Activated effector memory CD4-positive, alpha-beta T cell treated with anti-CD3 and anti-CD28 coated beads, Interleukin-2, amount 50 U/mL, for 16 hours (primary cell): Measurements from ENCODE around the gene HSH2D.
"Not testable (repeated sequence)": the region's sequence is repeated elsewhere in the genome, so short reads cannot be mapped to it uniquely, and the experiment has no call there.

ENCODE experiments used
- DNase-seq: peaks from one replicate; pipeline ENCODE4 v3.0.0-alpha.2; 2020

HSH2D gene

GRCh38 chr19:16157601-16158000 lies 14.1 kb downstream of the HSH2D start:
- DNase-seq: no peak

- DNase-seq: no peak
Measured at GRCh38 chr19:16159655-16160054, 16.2 kb downstream of the HSH2D start.

- peak; percentile 63 for DNase-seq
Measured at GRCh38 chr19:16160445-16160942, 17.0 kb downstream of the HSH2D start.

- peak; percentile 68 for DNase-seq
Measured at GRCh38 chr19:16160943-16161560, 17.6 kb downstream of the HSH2D start.

- no peak for DNase-seq
Measured at GRCh38 chr19:16161840-16162239, 18.4 kb downstream of the HSH2D start.

GRCh38 chr19:16164222-16164890 lies 20.9 kb downstream of the HSH2D start:
- no peak for DNase-seq

- no peak for DNase-seq
Measured at GRCh38 chr19:16166417-16166816, 22.9 kb downstream of the HSH2D start.

GRCh38 chr19:16167055-16167454 lies 23.6 kb downstream of the HSH2D start:
- no peak for DNase-seq

- DNase-seq: no peak
Measured at GRCh38 chr19:16168465-16169081, 25.1 kb downstream of the HSH2D start.

- DNase-seq: no peak
Measured at GRCh38 chr19:16170134-16170533, 26.6 kb downstream of the HSH2D start.

GRCh38 chr19:16175954-16176353 lies 32.5 kb downstream of the HSH2D start:
- DNase-seq: no peak

GRCh38 chr19:16178866-16179265 lies 35.4 kb downstream of the HSH2D start:
- not testable (repeated sequence) for DNase-seq

- no peak for DNase-seq
Measured at GRCh38 chr19:16180611-16181010, 37.1 kb downstream of the HSH2D start.

- DNase-seq: no peak
Measured at GRCh38 chr19:16184665-16185122, 41.2 kb downstream of the HSH2D start.

GRCh38 chr19:16185123-16185767 lies 41.8 kb downstream of the HSH2D start, which contains the start of gene FAM32A:
FAM32A (plus strand) TSS chr19:16185410; CDS start chr19:16185443, 33 bp downstream.
- DNase-seq: peak; percentile 100

GRCh38 chr19:16185768-16186123 lies 42.3 kb downstream of the HSH2D start:
- peak; percentile 83 for DNase-seq

GRCh38 chr19:16188521-16188920 lies 45.0 kb downstream of the HSH2D start:
- no peak for DNase-seq

GRCh38 chr19:16190198-16190597 lies 46.7 kb downstream of the HSH2D start:
- DNase-seq: no peak

- no peak for DNase-seq
Measured at GRCh38 chr19:16190736-16191135, 47.3 kb downstream of the HSH2D start.

- DNase-seq: no peak
Measured at GRCh38 chr19:16191216-16191908, 47.9 kb downstream of the HSH2D start.

GRCh38 chr19:16193466-16193865 lies 50.0 kb downstream of the HSH2D start:
- no peak for DNase-seq

- DNase-seq: no peak
Measured at GRCh38 chr19:16197188-16197621, 53.7 kb downstream of the HSH2D start.
